GM19193 (cell line): ENCODE results near the gene ZFR.

Experiments used
- POLR2A ChIP-seq: IDR thresholded peaks from 4 replicates; pipeline ENCODE4 v1.6.1; 2011; ENCODE audit not compliant: insufficient read depth, insufficient read length; ENCODE audit errors: extremely low read depth

Gene ZFR

DNA sequence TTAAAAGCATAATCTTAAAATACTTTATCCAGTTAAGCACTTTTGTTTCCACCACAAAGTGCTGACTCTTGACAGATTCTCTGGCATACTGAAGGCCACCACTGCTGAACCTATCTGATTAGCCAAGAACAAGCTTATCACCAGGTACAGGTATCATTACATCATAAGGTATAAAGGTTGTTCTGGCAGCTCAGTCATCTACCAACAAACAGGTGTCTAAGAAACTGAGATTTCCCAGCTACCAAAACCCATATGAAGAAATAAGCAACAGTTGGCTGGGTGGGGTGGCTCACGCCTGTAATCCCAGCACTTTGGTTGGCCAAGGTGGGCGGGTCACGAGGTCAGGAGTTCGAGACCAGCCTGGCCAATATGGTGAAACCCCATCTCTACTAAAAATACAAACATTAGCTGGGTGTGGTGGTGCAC, 136.8 kb downstream of the ZFR start:
- TF ChIP-seq POLR2A: no peak

- no peak for TF ChIP-seq POLR2A
These were observed 139.9 kb downstream of the ZFR start for GRCh38 chr5:32304622-32305021.
